HEK293 (cell line): ENCODE results near the gene SLC9A9.

ENCODE experiments used
- CTCF ChIP-seq: fragments of 450-650 bp; formaldehyde crosslinking; IDR thresholded peaks from 2 replicates; pipeline ENCODE4 v1.5.1; 2016; ENCODE audit warnings: missing biosample characterization, missing genetic modification characterization
- HOXD13 ChIP-seq: sonication (generic); formaldehyde crosslinking; IDR thresholded peaks from 2 replicates; pipeline ENCODE4 v1.8.0; 2022; ENCODE audit warnings: missing genetic modification reagents, borderline replicate concordance
- REST ChIP-seq: fragments of 450-650 bp; formaldehyde crosslinking; IDR thresholded peaks from 2 replicates; pipeline ENCODE4 v1.5.1; 2016; ENCODE audit warnings: missing biosample characterization, missing genetic modification characterization
- ZEB2 ChIP-seq: fragments of 450-650 bp; formaldehyde crosslinking; IDR thresholded peaks from 2 replicates; pipeline ENCODE4 v1.5.1; 2016; ENCODE audit warnings: missing biosample characterization, missing genetic modification characterization

GRCh38 chr3:143793971-143794370 is 54.3 kb downstream of the SLC9A9 start:
- TF ChIP-seq HOXD13 (CRISPR knock-in tag) = no peak
- no peak for TF ChIP-seq CTCF (tag by site-specific recombination)
- TF ChIP-seq REST (tag by site-specific recombination) = no peak
- TF ChIP-seq ZEB2 = no peak
